ENCODE measurements around the gene FANCM. TPM values are rescaled to one million over a fixed set of nuclear protein-coding genes. Genes with fewer than 3 reads are reported as not detected.

The FANCM gene
- polyA plus RNA-seq, 1 donor from 2014 or later, result 5.0 TPM

GRCh38 chr14:45249856-45250575 lies 114.3 kb downstream of the FANCM start:
- Histone ChIP-seq H3K27ac (ENCODE audit: low read length) (no peak overlapping the region), H3K4me2 (ENCODE audit: low read length) (no peak overlapping the region), H2AFZ (ENCODE audit: low read depth, low read length) (no peak overlapping the region), H4K20me1 (ENCODE audit: insufficient read depth) (no peaks in the 10 kb centered on the region), H3K4me3 (ENCODE audit: low read length) (no peak overlapping the region), H3F3A (ENCODE audit: insufficient read depth, low read length, poor library complexity, severe bottlenecking) (no peaks in the 10 kb centered on the region), H3K9me3 (ENCODE audit: low read length) (no peaks in the 10 kb centered on the region), H3K27me3 (ENCODE audit: insufficient read depth, low read depth, low read length) (no peaks in the 10 kb centered on the region), H3K9me2 (ENCODE audit: insufficient read depth, low read length) (no peaks in the 10 kb centered on the region), H3K79me2 (replicated peaks; ENCODE audit: insufficient read depth, low read length) (peaks cover 47% of the 10 kb centered on the region), H3K9ac (ENCODE audit: low read length) (no peak overlapping the region), H3K36me3 (ENCODE audit: insufficient read depth, low read length) (no peaks in the 10 kb centered on the region)
- TF ChIP-seq CTCF (IDR thresholded peaks at IDR 0.05; ENCODE audit: poor library complexity, severe bottlenecking) (no peak), REST (IDR thresholded peaks at IDR 0.05; ENCODE audit: borderline replicate concordance) (no peak), EP300 (conservative IDR thresholded peaks at IDR 0.05; ENCODE audit: poor library complexity, severe bottlenecking) (no peak), EZH2 (IDR thresholded peaks at IDR 0.05; ENCODE audit: borderline replicate concordance, insufficient read depth, low read length, poor library complexity, severe bottlenecking) (no peak), SMC3 (conservative IDR thresholded peaks at IDR 0.05; ENCODE audit: poor library complexity) (no peak), RAD21 (conservative IDR thresholded peaks at IDR 0.05) (no peak), POLR2AphosphoS5 (IDR thresholded peaks at IDR 0.05) (no peak), MXI1 (conservative IDR thresholded peaks at IDR 0.05; ENCODE audit: poor library complexity, severe bottlenecking) (no peak), TAF1 (IDR thresholded peaks at IDR 0.05; ENCODE audit: low read depth) (no peak)

Small RNAs within 50 kb of the gene (small RNA-seq; reads per million reads assigned to genes)
- gene RF00151 (0 reads per million in 3 experiments), gene SNORD127 (7,590 to 15,145 (median 12,468) reads per million in 3 experiments)

Other genes starting within 250 kb of the FANCM start
- gene KLHL28, start 174.0 kb upstream of the FANCM start, polyA plus RNA-seq, result 16.1 and 17.4 TPM in 2 replicates
- gene TOGARAM1, start 173.7 kb upstream of the FANCM start, polyA plus RNA-seq, result 20.8 and 23.8 TPM in 2 replicates
- gene PRPF39, start 51.8 kb upstream of the FANCM start, polyA plus RNA-seq, result 137 and 138 TPM in 2 replicates
- 157 and 189 TPM in 2 replicates for gene FKBP3, start 1.4 kb upstream of the FANCM start, polyA plus RNA-seq
- 1.2 and 5.3 TPM in 2 replicates for gene MIS18BP1, start 117.3 kb downstream of the FANCM start, polyA plus RNA-seq